CD4-positive, CD25-positive, alpha-beta regulatory T cell (primary cell): ENCODE measurements around the gene FGGY. TPM values are rescaled to one million over a fixed set of nuclear protein-coding genes. Genes with fewer than 3 reads are reported as not detected.
A peak's percentile ranks its signal among the peaks of the same experiment; 100 is the strongest.
"Not testable (repeated sequence)": the region's sequence is repeated elsewhere in the genome, so short reads cannot be mapped to it uniquely, and the experiment has no call there.

ENCODE experiments used
- ATAC-seq, 2 donors: fragments of 150-1000 bp; cut with Tn5 transposase; one replicate each; pipeline ENCODE4 v1.10.0; 2021; ENCODE audit warnings: low read depth in 2 of 2, moderate number of reproducible peaks in 2 of 2, moderate library complexity in 1 of 2
- DNase-seq, 3 donors: peaks; one replicate each; pipeline versions ENCODE4 v3.0.0 to v3.0.0-alpha.2; 2012 to 2022; ENCODE audit warnings: mixed read lengths in 1 of 3
- H3K27ac ChIP-seq: one replicate; pipeline ENCODE4 v1.7.0; 2013; ENCODE audit warnings: mild to moderate bottlenecking, low read length; ENCODE audit not compliant: insufficient read depth, poor library complexity, severe bottlenecking
- H3K27me3 ChIP-seq: one replicate; pipeline ENCODE4 v1.7.0; 2013; ENCODE audit warnings: low read length; ENCODE audit not compliant: control insufficient read depth, insufficient read depth
- H3K36me3 ChIP-seq: one replicate; pipeline ENCODE4 v1.7.0; 2013; ENCODE audit warnings: mild to moderate bottlenecking, low read length, moderate library complexity; ENCODE audit not compliant: control insufficient read depth, insufficient read depth
- H3K4me1 ChIP-seq: 2 replicates; pipeline ENCODE4 v1.7.0; 2013; ENCODE audit warnings: mild to moderate bottlenecking, low read length; ENCODE audit not compliant: insufficient read depth, control insufficient read depth, poor library complexity, severe bottlenecking
- H3K4me3 ChIP-seq: one replicate; pipeline ENCODE4 v1.7.0; 2013; ENCODE audit warnings: low read depth, mild to moderate bottlenecking, low read length, moderate library complexity
- H3K9me3 ChIP-seq, 2 experiments: 1 replicate in 1 of 2; 2 replicates in 1 of 2; pipeline ENCODE4 v1.7.0; 2013; ENCODE audit warnings: low read length in 2 of 2, mild to moderate bottlenecking in 1 of 2, moderate library complexity in 1 of 2; ENCODE audit not compliant: control insufficient read depth in 2 of 2
- H3K27ac Mint-ChIP-seq, 3 donors: one replicate each; pipeline ENCODE4 v1.8.0; 2020 to 2022; ENCODE audit warnings: mild to moderate bottlenecking in 3 of 3, mixed read lengths in 3 of 3, moderate library complexity in 2 of 3
- H3K27me3 Mint-ChIP-seq: one replicate; pipeline ENCODE4 v1.8.0; 2022; ENCODE audit warnings: mild to moderate bottlenecking, mixed read lengths
- H3K36me3 Mint-ChIP-seq: one replicate; pipeline ENCODE4 v1.8.0; 2020; ENCODE audit warnings: mixed read lengths
- H3K4me1 Mint-ChIP-seq, 4 donors: one replicate each; pipeline ENCODE4 v1.8.0; 2020 to 2022; ENCODE audit warnings: mixed read lengths in 4 of 4, mild to moderate bottlenecking in 1 of 4
- H3K4me3 Mint-ChIP-seq, 4 donors: one replicate each; pipeline ENCODE4 v1.8.0; 2020 to 2022; ENCODE audit warnings: mild to moderate bottlenecking in 4 of 4, mixed read lengths in 4 of 4, moderate library complexity in 3 of 4
- H3K9me3 Mint-ChIP-seq, 7 donors: one replicate each; pipeline ENCODE4 v1.8.0; 2020 to 2022; ENCODE audit warnings: mixed read lengths in 7 of 7, mild to moderate bottlenecking in 3 of 7, moderate library complexity in 2 of 7
- polyA plus RNA-seq, 4 donors: library from polyadenylated mRNA; unstranded; fragments of 300-500 nt; fragmentation: Illumina TruSeq; gene quantifications; one replicate each; pipeline ENCODE4 v1.2.3, GENCODE V29; 2021
- total RNA-seq: library from RNA; stranded (reverse); gene quantifications from one replicate; pipeline ENCODE4 v1.2.3, GENCODE V29; 2022

Gene FGGY, protein sequence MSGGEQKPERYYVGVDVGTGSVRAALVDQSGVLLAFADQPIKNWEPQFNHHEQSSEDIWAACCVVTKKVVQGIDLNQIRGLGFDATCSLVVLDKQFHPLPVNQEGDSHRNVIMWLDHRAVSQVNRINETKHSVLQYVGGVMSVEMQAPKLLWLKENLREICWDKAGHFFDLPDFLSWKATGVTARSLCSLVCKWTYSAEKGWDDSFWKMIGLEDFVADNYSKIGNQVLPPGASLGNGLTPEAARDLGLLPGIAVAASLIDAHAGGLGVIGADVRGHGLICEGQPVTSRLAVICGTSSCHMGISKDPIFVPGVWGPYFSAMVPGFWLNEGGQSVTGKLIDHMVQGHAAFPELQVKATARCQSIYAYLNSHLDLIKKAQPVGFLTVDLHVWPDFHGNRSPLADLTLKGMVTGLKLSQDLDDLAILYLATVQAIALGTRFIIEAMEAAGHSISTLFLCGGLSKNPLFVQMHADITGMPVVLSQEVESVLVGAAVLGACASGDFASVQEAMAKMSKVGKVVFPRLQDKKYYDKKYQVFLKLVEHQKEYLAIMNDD
- total RNA-seq (7.7 TPM), polyA plus RNA-seq (1 to 10 TPM; 1.9 to 5.9 (median 3.9) TPM)

DNA sequence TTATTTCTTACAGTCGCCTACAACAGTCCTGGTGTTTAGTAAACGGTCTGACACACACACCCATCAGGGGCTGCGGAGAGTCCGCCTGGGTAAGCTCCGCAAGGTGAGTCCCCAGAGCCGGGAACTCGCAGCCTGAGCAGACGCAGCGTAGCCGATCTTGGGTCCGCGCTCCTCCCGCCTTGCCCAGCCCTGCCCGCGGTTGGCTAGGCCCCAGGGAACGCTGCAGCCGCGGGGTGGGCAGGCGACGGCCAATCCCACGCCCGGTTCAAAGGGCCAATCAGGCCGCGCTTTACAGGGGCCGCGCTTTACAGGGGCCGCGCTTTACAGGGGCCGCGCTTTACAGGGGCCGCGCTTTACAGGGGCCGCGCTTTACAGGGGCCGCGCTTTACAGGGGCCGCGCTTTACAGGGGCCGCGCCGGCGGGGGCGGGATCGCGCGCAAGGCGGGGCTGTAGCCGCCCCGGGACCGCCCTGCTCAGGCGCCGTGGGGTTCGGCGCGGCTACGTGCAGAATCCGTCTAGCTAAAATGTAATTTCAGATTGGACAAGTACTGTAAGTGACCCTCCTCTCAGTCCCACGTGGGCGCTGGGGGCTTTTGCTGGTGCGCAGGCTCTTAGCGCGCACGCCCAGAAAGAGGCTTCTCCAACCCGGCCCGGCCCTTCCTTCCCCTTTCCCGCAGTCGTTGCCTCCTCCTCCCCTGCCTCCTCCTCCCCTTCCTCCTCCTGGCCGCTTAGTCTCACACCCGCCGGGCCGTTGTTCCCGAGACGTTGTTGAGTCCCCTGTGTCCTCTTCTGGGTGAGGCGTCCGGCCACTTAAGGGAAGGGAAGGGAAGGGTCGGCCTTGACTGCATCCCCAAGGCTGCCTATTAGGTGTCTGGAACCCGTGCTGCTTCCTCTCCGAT is at the start of gene FGGY:
FGGY (plus strand) TSS at position 737 of the 899 bp plus-strand sequence. CDS start 24,456 bp downstream, outside the sequence.
- Histone ChIP-seq H3K36me3 (no peaks in the 10 kb centered on the region), H3K27me3 (no peaks in the 10 kb centered on the region), H3K4me1 (peaks cover 11% of the 10 kb centered on the region), H3K9me3 (no peaks in the 10 kb centered on the region), H3K27ac (peak within 1 kb of the TSS; percentile 85), H3K4me3 (peak within 1 kb of the TSS; percentile 88)
- H3K27me3 Mint-ChIP-seq: no peaks in the 10 kb centered on the region
- peak within 1 kb of the TSS; percentile 88 to 96 (median 93) for H3K4me3 Mint-ChIP-seq
- peak within 1 kb of the TSS; percentile 90 to 92 (median 92) for H3K27ac Mint-ChIP-seq
- peaks cover 5 to 26% (median 7%) of the 10 kb centered on the region in 4 donors for H3K4me1 Mint-ChIP-seq
- ATAC-seq (peak; percentile 92 to 93), DNase-seq (peak; percentile 72 to 93 (median 81))
- no peaks in the 10 kb centered on the region for H3K9me3 Mint-ChIP-seq
- peaks cover 3% of the 10 kb centered on the region for H3K36me3 Mint-ChIP-seq

- Histone ChIP-seq H3K9me3 (peaks cover 0 to 7% of the 10 kb centered on the region in 2 experiments), H3K27ac (no peak overlapping the region), H3K36me3 (no peaks in the 10 kb centered on the region), H3K27me3 (no peaks in the 10 kb centered on the region), H3K4me1 (no peaks in the 10 kb centered on the region), H3K4me3 (no peak overlapping the region)
- Mint-ChIP-seq H3K9me3 (peaks cover 0 to 18% (median 5%) of the 10 kb centered on the region in 7 donors), H3K36me3 (no peaks in the 10 kb centered on the region), H3K4me3 (no peak overlapping the region), H3K27me3 (peaks cover 7% of the 10 kb centered on the region), H3K27ac (no peak overlapping the region), H3K4me1 (no peaks in the 10 kb centered on the region)
- DNase-seq (no peak), ATAC-seq (no peak)
Measured at GRCh38 chr1:59248758-59249157, 48.1 kb upstream of the FGGY start.

DNA sequence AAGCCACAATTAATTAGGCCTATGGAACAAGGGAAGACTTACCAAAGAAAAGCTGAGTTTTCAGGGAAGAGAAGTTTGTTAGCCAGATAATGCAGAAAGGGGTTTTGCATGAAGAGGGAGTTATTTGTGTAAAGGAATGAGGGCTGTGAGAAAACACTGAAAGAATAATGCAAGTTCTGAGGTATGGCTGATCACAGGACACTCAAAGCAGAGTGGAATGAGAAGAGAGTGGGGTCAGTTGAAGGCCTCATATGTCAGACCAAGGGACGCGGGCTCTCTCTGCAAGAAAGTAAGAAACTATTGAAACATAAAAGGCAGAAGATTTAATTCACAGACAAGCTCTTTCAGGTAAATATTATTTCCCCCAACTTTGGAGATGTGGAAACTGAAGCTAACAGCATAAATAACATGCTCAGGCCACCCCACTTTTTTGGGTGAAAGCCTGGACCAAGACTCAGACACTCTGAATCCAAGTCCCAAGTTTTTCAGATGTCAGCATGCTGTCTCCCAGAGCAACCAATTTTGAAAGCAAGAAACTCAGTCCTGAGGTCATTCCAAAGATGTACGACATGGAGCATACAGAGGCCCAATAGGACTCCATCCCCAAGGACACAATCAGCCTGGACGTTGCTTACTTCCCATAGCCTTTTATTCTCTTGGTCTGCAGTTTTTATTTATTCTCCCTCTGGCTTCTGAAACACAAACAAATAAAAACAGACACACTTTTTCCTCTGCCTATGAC is 47.3 kb upstream of the FGGY start:
- Mint-ChIP-seq H3K36me3 (no peaks in the 10 kb centered on the region), H3K9me3 (peaks cover 0 to 11% (median 5%) of the 10 kb centered on the region in 7 donors), H3K27ac (no peak overlapping the region), H3K4me1 (no peaks in the 10 kb centered on the region), H3K27me3 (peaks cover 7% of the 10 kb centered on the region), H3K4me3 (no peak overlapping the region)
- Histone ChIP-seq H3K9me3 (peaks cover 0 to 7% of the 10 kb centered on the region in 2 experiments), H3K27me3 (no peaks in the 10 kb centered on the region), H3K36me3 (no peaks in the 10 kb centered on the region), H3K4me1 (no peaks in the 10 kb centered on the region), H3K27ac (no peak overlapping the region), H3K4me3 (no peak overlapping the region)
- ATAC-seq (no peak), DNase-seq (no peak)

DNA sequence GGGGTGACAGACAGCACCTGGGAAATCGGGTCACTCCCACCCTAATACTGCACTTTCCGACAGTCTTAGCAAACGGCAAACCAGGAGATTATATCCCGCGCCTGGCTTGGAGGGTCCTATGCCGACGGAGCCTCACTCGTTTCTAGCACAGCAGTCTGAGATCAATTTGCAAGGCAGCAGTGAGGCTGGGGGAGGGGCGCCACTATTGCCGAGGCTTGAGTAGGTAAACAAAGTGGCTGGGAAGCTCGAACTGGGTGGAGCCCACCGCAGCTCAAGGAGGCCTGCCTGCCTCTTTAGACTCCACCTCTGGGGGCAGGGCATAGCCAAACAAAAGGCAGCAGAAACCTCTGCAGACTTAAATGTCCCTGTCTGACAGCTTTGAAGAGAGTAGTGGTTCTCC is 45.8 kb upstream of the FGGY start:
- H3K27ac ChIP-seq, H3K4me3 ChIP-seq, DNase-seq, H3K27ac Mint-ChIP-seq, H3K36me3 ChIP-seq, H3K4me1 ChIP-seq, H3K4me1 Mint-ChIP-seq, H3K27me3 Mint-ChIP-seq, ATAC-seq, H3K4me3 Mint-ChIP-seq, H3K36me3 Mint-ChIP-seq, H3K9me3 ChIP-seq, H3K27me3 ChIP-seq: not testable (repeated sequence)
- peaks cover 0 to 11% (median 4%) of the 10 kb centered on the region in 7 donors for H3K9me3 Mint-ChIP-seq

DNA sequence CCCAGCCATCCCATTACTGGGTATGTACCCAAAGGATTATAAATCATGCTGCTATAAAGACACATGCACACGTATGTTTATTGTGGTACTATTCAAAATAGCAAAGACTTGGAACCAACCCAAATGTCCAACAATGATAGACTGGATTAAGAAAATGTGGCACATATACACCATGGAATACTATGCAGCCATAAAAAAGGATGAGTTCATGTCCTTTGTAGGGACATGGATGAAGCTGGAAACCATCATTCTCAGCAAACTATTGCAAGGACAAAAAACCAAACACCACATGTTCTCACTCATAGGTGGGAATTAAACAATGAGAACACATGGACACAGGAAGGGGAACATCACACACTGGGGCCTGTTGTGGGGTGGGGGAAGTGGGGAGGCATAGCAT is 40.5 kb upstream of the FGGY start:
- not testable (repeated sequence) for H3K27me3 Mint-ChIP-seq, H3K27me3 ChIP-seq, H3K4me1 ChIP-seq, H3K4me3 ChIP-seq, H3K27ac ChIP-seq, H3K36me3 Mint-ChIP-seq, H3K9me3 Mint-ChIP-seq, H3K9me3 ChIP-seq, DNase-seq, H3K36me3 ChIP-seq, H3K27ac Mint-ChIP-seq, ATAC-seq, H3K4me3 Mint-ChIP-seq, H3K4me1 Mint-ChIP-seq

GRCh38 chr1:59258412-59259032 is 38.4 kb upstream of the FGGY start:
- Mint-ChIP-seq H3K9me3 (peaks cover 0 to 2% (median 0%) of the 10 kb centered on the region in 7 donors), H3K4me3 (no peak overlapping the region), H3K4me1 (no peaks in the 10 kb centered on the region), H3K27me3 (no peaks in the 10 kb centered on the region), H3K27ac (no peak overlapping the region), H3K36me3 (no peaks in the 10 kb centered on the region)
- H3K27me3 ChIP-seq: no peaks in the 10 kb centered on the region
- no peaks in the 10 kb centered on the region for H3K36me3 ChIP-seq
- H3K4me1 ChIP-seq: no peaks in the 10 kb centered on the region
- DNase-seq: no peak
- H3K4me3 ChIP-seq: no peak overlapping the region
- no peak overlapping the region for H3K27ac ChIP-seq
- ATAC-seq: no peak
- H3K9me3 ChIP-seq: no peaks in the 10 kb centered on the region

DNA sequence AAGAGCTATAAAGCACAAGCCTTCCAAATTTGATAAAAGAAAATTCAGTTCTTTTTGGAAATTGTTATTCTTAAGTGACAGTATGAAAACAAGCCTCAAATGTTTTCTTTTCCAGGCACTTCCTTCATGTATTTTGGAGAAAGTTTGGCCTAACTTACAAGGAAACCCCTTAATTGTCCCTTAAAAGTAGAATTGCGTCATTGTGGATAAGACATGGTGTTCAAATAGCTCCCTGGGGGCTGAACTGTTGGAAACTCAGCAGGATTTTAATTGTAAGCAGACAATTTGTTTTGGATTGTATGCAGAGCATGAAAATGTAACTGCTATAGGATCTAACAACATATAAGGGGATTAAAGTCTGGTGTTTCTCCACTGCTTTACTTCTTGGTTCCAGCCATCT is 35.4 kb upstream of the FGGY start:
- Mint-ChIP-seq H3K4me3 (no peak overlapping the region), H3K9me3 (peaks cover 0 to 7% (median 0%) of the 10 kb centered on the region in 7 donors), H3K27ac (no peak overlapping the region), H3K4me1 (no peaks in the 10 kb centered on the region), H3K36me3 (no peaks in the 10 kb centered on the region), H3K27me3 (no peaks in the 10 kb centered on the region)
- Histone ChIP-seq H3K4me1 (no peaks in the 10 kb centered on the region), H3K27me3 (no peaks in the 10 kb centered on the region), H3K36me3 (no peaks in the 10 kb centered on the region), H3K9me3 (no peaks in the 10 kb centered on the region), H3K4me3 (no peak overlapping the region), H3K27ac (no peak overlapping the region)
- DNase-seq (no peak), ATAC-seq (no peak)
